ENCODE measurements around the gene GRM3.
"Not testable (repeated sequence)": the region's sequence is repeated elsewhere in the genome, so short reads cannot be mapped to it uniquely, and the experiment has no call there.

Gene GRM3

GRCh38 chr7:86643561-86644281 is at the start of gene GRM3:
Gene GRM3 (plus strand): TSS chr7:86643909. CDS start chr7:86765146, 121,237 bp downstream.
- FAIRE-seq (no peak), DNase-seq (ENCODE audit: insufficient read length, low spot score) (no peak)
- TF ChIP-seq POLR2A (IDR thresholded peaks at IDR 0.05; ENCODE audit: low read depth, low read length), result no peak

- no peak for TF ChIP-seq POLR2A (IDR thresholded peaks at IDR 0.05; ENCODE audit: low read depth, low read length)
- DNase-seq (ENCODE audit: insufficient read length, low spot score), result peak; percentile 5
- no peak for FAIRE-seq
Observed at GRCh38 chr7:86598311-86598710, 45.4 kb upstream of the GRM3 start.

- no peak for FAIRE-seq
- TF ChIP-seq POLR2A (IDR thresholded peaks at IDR 0.05; ENCODE audit: low read depth, low read length), result no peak
- no peak for DNase-seq (ENCODE audit: insufficient read length, low spot score)
Observed at GRCh38 chr7:86598721-86599120, 45.0 kb upstream of the GRM3 start.

- DNase-seq (ENCODE audit: insufficient read length, low spot score) (no peak), FAIRE-seq (no peak)
- no peak for TF ChIP-seq POLR2A (IDR thresholded peaks at IDR 0.05; ENCODE audit: low read depth, low read length)
Observed at GRCh38 chr7:86600506-86601290, 43.0 kb upstream of the GRM3 start.

- DNase-seq (ENCODE audit: insufficient read length, low spot score); FAIRE-seq: not testable (repeated sequence)
Observed at GRCh38 chr7:86615711-86616110, 28.0 kb upstream of the GRM3 start.

- FAIRE-seq (no peak), DNase-seq (ENCODE audit: insufficient read length, low spot score) (no peak)
- no peak for TF ChIP-seq POLR2A (IDR thresholded peaks at IDR 0.05; ENCODE audit: low read depth, low read length)
Observed at GRCh38 chr7:86644282-86645224, 844 bp downstream of the GRM3 start.

GRCh38 chr7:86645225-86645608 is 1.5 kb downstream of the GRM3 start:
- no peak for TF ChIP-seq POLR2A (IDR thresholded peaks at IDR 0.05; ENCODE audit: low read depth, low read length)
- DNase-seq (ENCODE audit: insufficient read length, low spot score) (no peak), FAIRE-seq (no peak)

GRCh38 chr7:86645676-86646276 is 2.1 kb downstream of the GRM3 start:
- no peak for TF ChIP-seq POLR2A (IDR thresholded peaks at IDR 0.05; ENCODE audit: low read depth, low read length)
- DNase-seq (ENCODE audit: insufficient read length, low spot score), result no peak
- no peak for FAIRE-seq

GRCh38 chr7:86647385-86648094 is 3.8 kb downstream of the GRM3 start:
- DNase-seq (ENCODE audit: insufficient read length, low spot score), result no peak
- FAIRE-seq, result no peak
- TF ChIP-seq POLR2A (IDR thresholded peaks at IDR 0.05; ENCODE audit: low read depth, low read length), result no peak

GRCh38 chr7:86648169-86648568 is 4.5 kb downstream of the GRM3 start:
- FAIRE-seq (no peak), DNase-seq (ENCODE audit: insufficient read length, low spot score) (no peak)
- TF ChIP-seq POLR2A (IDR thresholded peaks at IDR 0.05; ENCODE audit: low read depth, low read length), result no peak

GRCh38 chr7:86653919-86654659 is 10.4 kb downstream of the GRM3 start:
- DNase-seq (ENCODE audit: insufficient read length, low spot score) (no peak), FAIRE-seq (no peak)
- TF ChIP-seq POLR2A (IDR thresholded peaks at IDR 0.05; ENCODE audit: low read depth, low read length), result no peak

GRCh38 chr7:86657948-86658347 is 14.2 kb downstream of the GRM3 start:
- DNase-seq (ENCODE audit: insufficient read length, low spot score) (no peak), FAIRE-seq (no peak)
- no peak for TF ChIP-seq POLR2A (IDR thresholded peaks at IDR 0.05; ENCODE audit: low read depth, low read length)
